HepG2 (cell line): ENCODE measurements around the gene IL12B. TPM values are rescaled to one million over a fixed set of nuclear protein-coding genes. Genes with fewer than 3 reads are reported as not detected.
A peak's percentile ranks its signal among the peaks of the same experiment; 100 is the strongest.

Experiments used
- ATAC-seq: fragments of 200-7000 bp; cut with Tn5 transposase; 3 replicates; pipeline ENCODE4 v1.9.1; 2020; ENCODE audit warnings: mild to moderate bottlenecking, moderate library complexity
- BruUV-seq: library from RNA; stranded (reverse); fragments of 400-500 nt; replicated peaks from 2 replicates; lab custom pipeline; 2021; lab: Mats Ljungman, UMichigan
- CTCF ChIA-PET: fragments of 300-600 bp; formaldehyde crosslinking; extraction: SDS; loops from one replicate; lab custom pipeline; 2021; ENCODE audit warnings: low total read pairs, inconsistent platforms, low intra/inter-chr PET ratio; lab: Yijun Ruan, JAX
- POLR2A ChIA-PET: fragments of 350-600 bp; sonication (Branson Sonifier 250); formaldehyde crosslinking; loops from one replicate; lab custom pipeline; 2020; ENCODE audit warnings: antibody characterized with exemption, inconsistent platforms; lab: Yijun Ruan, JAX
- DNase-seq: peaks from one replicate; pipeline ENCODE4 v3.0.0-alpha.2; 2015; ENCODE audit warnings: low spot score
- FAIRE-seq: peaks from 3 replicates; lab custom pipeline; 2011; peaks lifted over from hg19 to GRCh38; lab: Jason Lieb, UNC
- H2AFZ ChIP-seq: one replicate; pipeline ENCODE4 v1.6.1; 2011; ENCODE audit warnings: low read length, inconsistent platforms
- H3K27ac ChIP-seq: fragments of 300-600 bp; 3 replicates; pipeline ENCODE4 v1.8.0; 2011; ENCODE audit warnings: mixed run types, mild to moderate bottlenecking, mixed read lengths, low read length, inconsistent platforms; ENCODE audit not compliant: insufficient read depth; ENCODE audit errors: extremely low read length
- H3K27me3 ChIP-seq, 2 experiments: fragments of 200-600 bp in 1 of 2; 2 replicates in 1 of 2; 3 replicates in 1 of 2; pipeline versions ENCODE4 v1.6.0 to v1.8.0; 2011; ENCODE audit warnings: low read length in 2 of 2, mild to moderate bottlenecking in 2 of 2, moderate library complexity in 2 of 2, inconsistent platforms in 1 of 2; ENCODE audit not compliant: insufficient read depth in 2 of 2, control insufficient read depth in 1 of 2
- H3K36me3 ChIP-seq, 2 experiments: fragments of 200-600 bp in 1 of 2; replicated peaks in 1 of 2; 2 replicates in 1 of 2; 3 replicates in 1 of 2; pipeline versions ENCODE4 v1.5.1 to v1.8.0; 2011; ENCODE audit warnings: low read length in 2 of 2, inconsistent platforms in 1 of 2; ENCODE audit not compliant: insufficient read depth in 2 of 2, control insufficient read depth in 1 of 2
- H3K4me1 ChIP-seq: 2 replicates; pipeline ENCODE4 v1.5.1; 2012; ENCODE audit warnings: low read length, inconsistent platforms; ENCODE audit not compliant: insufficient read depth
- H3K4me2 ChIP-seq: 2 replicates; pipeline ENCODE4 v1.6.0; 2011; ENCODE audit warnings: low read depth, low read length, inconsistent platforms
- H3K4me3 ChIP-seq, 3 experiments: fragments of 200-600 bp in 1 of 3; sonication (generic), shearing (Covaris generic) in 1 of 3; replicated peaks in 1 of 3; 2 replicates each; pipeline ENCODE4 v1.5.1; 2011 to 2016; ENCODE audit warnings: low read length in 3 of 3, inconsistent platforms in 2 of 3, low read depth in 2 of 3, mild to moderate bottlenecking in 2 of 3, control low read depth in 1 of 3, mixed read lengths in 1 of 3; ENCODE audit not compliant: insufficient read depth in 1 of 3
- H3K79me2 ChIP-seq: one replicate; pipeline ENCODE4 v1.6.1; 2011; ENCODE audit warnings: low read length, inconsistent platforms; ENCODE audit not compliant: insufficient read depth
- H3K9ac ChIP-seq: 2 replicates; pipeline ENCODE4 v1.6.0; 2011; ENCODE audit warnings: mild to moderate bottlenecking, low read depth, low read length, inconsistent platforms; ENCODE audit not compliant: insufficient read depth
- H3K9me3 ChIP-seq: 2 replicates; pipeline ENCODE4 v1.5.1; 2012; ENCODE audit warnings: mild to moderate bottlenecking, low read length
- H4K20me1 ChIP-seq: 2 replicates; pipeline ENCODE4 v1.6.0; 2011; ENCODE audit warnings: inconsistent platforms, mild to moderate bottlenecking, low read length, moderate library complexity; ENCODE audit not compliant: insufficient read depth
- ELF4 ChIP-seq: sonication (generic); formaldehyde crosslinking; IDR thresholded peaks from 2 replicates; pipeline ENCODE4 v1.5.0; 2020; ENCODE audit warnings: missing genetic modification reagents, mild to moderate bottlenecking, moderate library complexity, borderline replicate concordance
- GATA4 ChIP-seq: sonication (generic); IDR thresholded peaks from 2 replicates; pipeline ENCODE4 v1.6.1; 2016; ENCODE audit warnings: antibody characterized with exemption, low read depth, borderline replicate concordance
- GPN1 ChIP-seq: sonication (generic); formaldehyde crosslinking; IDR thresholded peaks from 2 replicates; pipeline ENCODE4 v1.5.1; 2020; ENCODE audit warnings: missing genetic modification reagents, borderline replicate concordance
- MAFK ChIP-seq, 2 experiments: IDR thresholded peaks in 1 of 2; conservative IDR thresholded peaks in 1 of 2; 2 replicates each; pipeline ENCODE4 v1.6.1; 2011; ENCODE audit warnings: improper control_type of control experiment in 2 of 2, low read length in 2 of 2
- NFE2L2 ChIP-seq: fragments of 150-350 bp; IDR thresholded peaks from 2 replicates; pipeline ENCODE4 v1.6.1; 2014; ENCODE audit warnings: low read length
- NR1H2 ChIP-seq: sonication (generic); formaldehyde crosslinking; IDR thresholded peaks from 2 replicates; pipeline ENCODE4 v1.8.1; 2022; ENCODE audit warnings: low read depth, missing genetic modification reagents, borderline replicate concordance
- PAWR ChIP-seq: sonication (generic); formaldehyde crosslinking; IDR thresholded peaks from 2 replicates; pipeline ENCODE4 v1.4.0; 2020; ENCODE audit warnings: missing genetic modification reagents, mild to moderate bottlenecking, borderline replicate concordance
- PAX8 ChIP-seq: sonication (generic); formaldehyde crosslinking; IDR thresholded peaks from 2 replicates; pipeline ENCODE4 v1.8.0; 2022; ENCODE audit warnings: mild to moderate bottlenecking, missing genetic modification reagents, borderline replicate concordance
- RFX1 ChIP-seq: fragments of 450-650 bp; IDR thresholded peaks from 2 replicates; pipeline ENCODE4 v1.6.1; 2017
- SRF ChIP-seq: IDR thresholded peaks from 2 replicates; pipeline ENCODE4 v1.6.1; 2011; ENCODE audit warnings: mild to moderate bottlenecking, low read depth, low read length, moderate library complexity
- TAF15 ChIP-seq: fragments of 200-400 bp; formaldehyde crosslinking; IDR thresholded peaks from one replicate; pipeline ENCODE4 v1.6.1; 2018; ENCODE audit warnings: mild to moderate bottlenecking, low read depth, low read length; ENCODE audit not compliant: poor library complexity, severe bottlenecking
- TCF12 ChIP-seq, 2 experiments: fragments of 450-650 bp in 1 of 2; sonication (generic) in 1 of 2; formaldehyde crosslinking in 1 of 2; IDR thresholded peaks; 2 replicates each; pipeline versions ENCODE4 v1.6.1 to v1.8.0; 2017 to 2022; ENCODE audit warnings: antibody characterized with exemption in 1 of 2, mild to moderate bottlenecking in 1 of 2, missing genetic modification reagents in 1 of 2, moderate library complexity in 1 of 2
- ZBTB20 ChIP-seq: sonication (generic); formaldehyde crosslinking; IDR thresholded peaks from 2 replicates; pipeline ENCODE4 v1.8.1; 2023; ENCODE audit warnings: missing genetic modification reagents, low read depth, mild to moderate bottlenecking, borderline replicate concordance
- ZNF20 ChIP-seq: sonication (generic); formaldehyde crosslinking; IDR thresholded peaks from 2 replicates; pipeline ENCODE4 v1.4.0; 2020; ENCODE audit warnings: mild to moderate bottlenecking, moderate library complexity, missing genetic modification reagents
- ZNF343 ChIP-seq: sonication (generic); formaldehyde crosslinking; IDR thresholded peaks from 2 replicates; pipeline ENCODE4 v1.4.0; 2020; ENCODE audit warnings: mild to moderate bottlenecking, missing genetic modification reagents
- ZNF572 ChIP-seq: sonication (generic); formaldehyde crosslinking; IDR thresholded peaks from 2 replicates; pipeline ENCODE4 v1.5.1; 2020; ENCODE audit warnings: mild to moderate bottlenecking, missing genetic modification reagents
- WGBS: methylation state at CpG from one replicate; pipeline ENCODE4 v1.1.6; 2017; ENCODE audit warnings: low lambda C conversion rate; 5-methylcytosine and 5-hydroxymethylcytosine counted together
- in situ Hi-C: cut with HindIII; loops from 2 replicates; pipeline ENCODE4 v1.10.0; 2017; ENCODE audit warnings: low pct_unique_long_range_greater_than_20kb; ENCODE audit not compliant: extremely low pct_ligation_motif_present
- intact Hi-C: fragments of 100-400 bp; cut with micrococcal nuclease; formaldehyde crosslinking; loops from one replicate; pipeline ENCODE4 v1.10.0; 2022; ENCODE audit not compliant: unreplicated experiment
- polyA plus RNA-seq, 8 experiments: library from polyadenylated mRNA; depleted of rRNA in 3 of 8; stranded (reverse) in 7 of 8; unstranded in 1 of 8; fragments of >200 nt; fragmentation: Illumina TruSeq in 4 of 8; extraction: Trizol in 4 of 8; gene quantifications; 2 replicates each; pipeline versions ENCODE4 v1.2.1 to v1.2.3, GENCODE V29; 2011 to 2016; ENCODE audit warnings: low read depth in 4 of 8, missing spikeins in 1 of 8, mixed read lengths in 1 of 8; ENCODE audit not compliant: insufficient read depth in 1 of 8
- total RNA-seq, 5 experiments: library from RNA; depleted of rRNA; stranded (reverse); fragments of >200 nt; fragmentation: Illumina TruSeq; extraction: Trizol; gene quantifications; 2 replicates each; pipeline ENCODE4 v1.2.3, GENCODE V29; 2016; ENCODE audit warnings: low read depth in 1 of 5
- TF ChIP-seq, protein P1 (sequence below): sonication (generic); formaldehyde crosslinking; IDR thresholded peaks from 2 replicates; pipeline ENCODE4 v1.4.0; 2020; ENCODE audit warnings: mild to moderate bottlenecking, missing genetic modification reagents, borderline replicate concordance
- TF ChIP-seq, protein P2 (sequence below): sonication (generic); formaldehyde crosslinking; IDR thresholded peaks from 2 replicates; pipeline ENCODE4 v1.5.0; 2020; ENCODE audit warnings: missing genetic modification reagents

Gene IL12B
- total and polyA plus RNA-seq, 2 of the 13 experiments (the other 11 are each of a cell fraction or from before 2014, with no cell fraction given), result not detected

DNA sequence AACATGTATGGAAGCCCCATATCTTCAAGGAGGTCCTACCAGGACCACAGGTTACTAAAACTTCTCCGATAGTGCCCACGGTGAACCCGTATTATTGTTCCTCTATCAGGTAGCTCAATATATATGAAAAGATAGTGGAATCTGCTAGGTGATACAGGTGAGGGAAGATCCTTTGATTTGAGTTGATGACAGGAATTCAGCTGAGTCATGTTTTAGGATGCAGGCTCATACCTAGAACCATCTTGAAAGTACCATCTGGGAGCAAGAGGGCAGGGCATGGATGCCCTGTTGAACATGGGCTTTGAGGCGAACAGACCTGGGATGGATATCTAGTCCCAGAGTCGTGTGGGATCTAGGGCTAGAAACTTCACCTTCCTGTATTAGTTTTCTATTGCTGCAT is 35.4 kb downstream of the IL12B start:
- no TSS peak for BruUV-seq
- Histone ChIP-seq H3K4me3 (no peak overlapping the region), H3K27ac (no peak overlapping the region), H3K4me2 (no peak overlapping the region), H3K79me2 (no peaks in the 10 kb centered on the region), H3K27me3 (peaks cover 0 to 7% of the 10 kb centered on the region in 2 experiments; a peak in 1 of 5 replicates), H3K36me3 (no peaks in the 10 kb centered on the region), H3K4me1 (no peaks in the 10 kb centered on the region), H4K20me1 (no peaks in the 10 kb centered on the region), H2AFZ (no peak overlapping the region), H3K9ac (no peak overlapping the region), H3K9me3 (peaks cover 12% of the 10 kb centered on the region; the same call in 1 of the 2 replicates)
- in situ Hi-C loops (no loop called here), intact Hi-C loops (no loop called here)
- ATAC-seq (no peak), FAIRE-seq (no peak), DNase-seq (no peak)
- ChIA-PET POLR2A (no interaction called here), CTCF (no interaction called here)
- TF ChIP-seq NR1H2 (no peak), MAFK (conservative IDR thresholded peaks at IDR 0.05 in 1 of 2, IDR thresholded peaks at IDR 0.05 in 1 of 2; ENCODE audit: low read length in 2 of 2) (peak; percentile 51 to 60; a peak in 2 of 4 replicates), NFE2L2 (peak; percentile 67), ZNF343 (CRISPR knock-in tag) (no peak)
- WGBS, result 79% methylated on average over 3 of the region's 5 CpGs

DNA sequence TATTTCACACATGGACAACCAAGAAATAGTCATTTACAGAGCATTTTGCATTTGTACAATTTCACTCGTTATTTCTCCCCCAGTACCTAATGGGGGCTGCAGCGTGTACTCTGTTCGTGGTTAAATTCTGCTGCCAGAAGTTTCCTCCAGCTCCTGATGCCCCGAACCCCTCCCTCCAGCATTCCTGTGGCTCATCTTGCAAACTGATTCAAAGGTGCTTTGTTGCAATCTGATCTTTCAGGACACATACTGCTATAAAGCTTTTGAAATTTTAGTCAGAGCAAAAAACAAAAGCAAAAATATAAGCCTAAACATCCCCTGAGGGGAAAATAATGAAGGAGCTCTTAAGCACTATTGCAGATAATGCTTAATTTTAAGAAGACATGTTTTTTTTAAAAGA is 39.5 kb downstream of the IL12B start:
- CTCF ChIA-PET, result no interaction called here
- intact Hi-C loops, result no loop called here
- no peak for ATAC-seq
- TF ChIP-seq, protein P1, sequence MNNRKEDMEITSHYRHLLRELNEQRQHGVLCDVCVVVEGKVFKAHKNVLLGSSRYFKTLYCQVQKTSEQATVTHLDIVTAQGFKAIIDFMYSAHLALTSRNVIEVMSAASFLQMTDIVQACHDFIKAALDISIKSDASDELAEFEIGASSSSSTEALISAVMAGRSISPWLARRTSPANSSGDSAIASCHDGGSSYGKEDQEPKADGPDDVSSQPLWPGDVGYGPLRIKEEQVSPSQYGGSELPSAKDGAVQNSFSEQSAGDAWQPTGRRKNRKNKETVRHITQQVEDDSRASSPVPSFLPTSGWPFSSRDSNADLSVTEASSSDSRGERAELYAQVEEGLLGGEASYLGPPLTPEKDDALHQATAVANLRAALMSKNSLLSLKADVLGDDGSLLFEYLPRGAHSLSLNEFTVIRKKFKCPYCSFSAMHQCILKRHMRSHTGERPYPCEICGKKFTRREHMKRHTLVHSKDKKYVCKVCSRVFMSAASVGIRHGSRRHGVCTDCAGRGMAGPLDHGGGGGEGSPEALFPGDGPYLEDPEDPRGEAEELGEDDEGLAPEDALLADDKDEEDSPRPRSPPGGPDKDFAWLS, result no peak
- no peak for TF ChIP-seq PAX8
- TF ChIP-seq PAWR (CRISPR knock-in tag), result no peak
- no peak for TF ChIP-seq SRF
- no peak for TF ChIP-seq ZNF20
- TF ChIP-seq ZBTB20 (CRISPR knock-in tag), result no peak
- TF ChIP-seq TAF15, result no peak
- TF ChIP-seq ELF4 (CRISPR knock-in tag), result no peak
- TF ChIP-seq, protein P2, sequence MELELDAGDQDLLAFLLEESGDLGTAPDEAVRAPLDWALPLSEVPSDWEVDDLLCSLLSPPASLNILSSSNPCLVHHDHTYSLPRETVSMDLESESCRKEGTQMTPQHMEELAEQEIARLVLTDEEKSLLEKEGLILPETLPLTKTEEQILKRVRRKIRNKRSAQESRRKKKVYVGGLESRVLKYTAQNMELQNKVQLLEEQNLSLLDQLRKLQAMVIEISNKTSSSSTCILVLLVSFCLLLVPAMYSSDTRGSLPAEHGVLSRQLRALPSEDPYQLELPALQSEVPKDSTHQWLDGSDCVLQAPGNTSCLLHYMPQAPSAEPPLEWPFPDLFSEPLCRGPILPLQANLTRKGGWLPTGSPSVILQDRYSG, result no peak
- TF ChIP-seq GATA4, result no peak
- TF ChIP-seq TCF12 (IDR thresholded peaks at IDR 0.05), result no peak
- TF ChIP-seq TCF12 (CRISPR knock-in tag; IDR thresholded peaks at IDR 0.05), result no peak
- TF ChIP-seq GPN1 (CRISPR knock-in tag), result no peak
- TF ChIP-seq RFX1, result no peak
- TF ChIP-seq ZNF572 (CRISPR knock-in tag), result no peak

More for the DNA sequence above, 39.5 kb downstream of the IL12B start:
- DNase-seq (no peak), FAIRE-seq (no peak)
- Histone ChIP-seq H3K27me3 (0 out of 5 replicates have a peak, but pooled peaks cover 0 to 7% of the 10 kb centered on the region in 2 experiments), H3K9me3 (no peaks in the 10 kb centered on the region), H3K79me2 (no peaks in the 10 kb centered on the region), H3K27ac (no peak overlapping the region), H2AFZ (no peak overlapping the region), H4K20me1 (no peaks in the 10 kb centered on the region), H3K36me3 (no peaks in the 10 kb centered on the region), H3K4me3 (no peak overlapping the region), H3K4me2 (no peak overlapping the region), H3K4me1 (no peaks in the 10 kb centered on the region), H3K9ac (no peak overlapping the region)
- no TSS peak for BruUV-seq
- in situ Hi-C loops, result no loop called here
- WGBS, result 1% methylated on average over 4 of the region's 4 CpGs
- POLR2A ChIA-PET, result no interaction called here
